GM19239 (cell line): ENCODE results near the gene WRAP53.

Experiments
- DNase-seq: peaks from one replicate; pipeline ENCODE4 v3.0.0; 2011; ENCODE audit warnings: low spot score; ENCODE audit not compliant: insufficient read length
- FAIRE-seq: peaks from 2 replicates; lab custom pipeline; 2011; peaks lifted over from hg19 to GRCh38; lab: Jason Lieb, UNC

The WRAP53 gene

DNA sequence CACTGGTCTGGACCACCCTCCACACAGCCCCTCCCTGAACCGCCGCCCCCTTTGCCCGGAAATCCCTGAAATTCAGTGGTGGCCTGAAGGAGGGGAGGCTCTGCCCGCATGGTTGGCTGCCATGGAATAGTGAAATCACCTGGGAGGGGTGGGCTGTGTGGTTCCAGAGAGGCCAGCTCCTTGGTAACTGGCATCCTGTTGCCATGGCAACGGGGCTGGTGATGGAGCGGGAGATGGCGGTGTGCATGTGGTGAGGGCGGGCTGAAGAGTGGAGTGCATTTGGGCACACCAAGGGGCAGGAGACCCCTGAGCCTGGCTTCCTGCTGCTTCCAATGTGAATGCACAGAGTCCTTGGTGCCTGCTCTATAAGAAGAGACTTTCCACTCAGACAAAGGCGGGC lies 19.2 kb downstream of the WRAP53 start:
- DNase-seq (no peak), FAIRE-seq (no peak)

DNA sequence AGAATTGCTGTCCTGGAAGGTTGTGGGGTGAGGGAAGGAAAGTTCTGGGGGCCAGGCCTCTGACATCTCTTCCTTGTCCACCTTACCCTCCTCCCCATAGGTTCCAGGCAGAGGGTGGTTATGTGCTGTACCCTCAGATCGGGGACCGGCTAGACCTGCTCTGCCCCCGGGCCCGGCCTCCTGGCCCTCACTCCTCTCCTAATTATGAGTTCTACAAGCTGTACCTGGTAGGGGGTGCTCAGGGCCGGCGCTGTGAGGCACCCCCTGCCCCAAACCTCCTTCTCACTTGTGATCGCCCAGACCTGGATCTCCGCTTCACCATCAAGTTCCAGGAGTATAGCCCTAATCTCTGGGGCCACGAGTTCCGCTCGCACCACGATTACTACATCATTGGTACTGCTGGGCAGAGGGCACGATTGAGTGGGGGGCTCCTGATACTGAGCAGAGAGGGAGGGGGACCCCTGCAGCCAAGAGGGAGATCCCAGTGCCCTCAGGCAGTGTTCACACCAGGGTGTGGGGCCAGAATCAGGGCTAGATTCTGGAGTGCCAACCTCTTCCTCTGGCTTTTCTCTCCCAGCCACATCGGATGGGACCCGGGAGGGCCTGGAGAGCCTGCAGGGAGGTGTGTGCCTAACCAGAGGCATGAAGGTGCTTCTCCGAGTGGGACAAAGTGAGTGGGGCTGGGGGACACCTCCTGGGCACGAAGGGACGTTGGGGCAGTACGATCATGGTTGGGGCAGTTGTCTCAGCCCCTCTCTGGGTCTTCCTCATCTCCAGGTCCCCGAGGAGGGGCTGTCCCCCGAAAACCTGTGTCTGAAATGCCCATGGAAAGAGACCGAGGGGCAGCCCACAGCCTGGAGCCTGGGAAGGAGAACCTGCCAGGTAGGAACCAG lies 19.8 kb downstream of the WRAP53 start:
- no peak for FAIRE-seq
- DNase-seq: no peak

DNA sequence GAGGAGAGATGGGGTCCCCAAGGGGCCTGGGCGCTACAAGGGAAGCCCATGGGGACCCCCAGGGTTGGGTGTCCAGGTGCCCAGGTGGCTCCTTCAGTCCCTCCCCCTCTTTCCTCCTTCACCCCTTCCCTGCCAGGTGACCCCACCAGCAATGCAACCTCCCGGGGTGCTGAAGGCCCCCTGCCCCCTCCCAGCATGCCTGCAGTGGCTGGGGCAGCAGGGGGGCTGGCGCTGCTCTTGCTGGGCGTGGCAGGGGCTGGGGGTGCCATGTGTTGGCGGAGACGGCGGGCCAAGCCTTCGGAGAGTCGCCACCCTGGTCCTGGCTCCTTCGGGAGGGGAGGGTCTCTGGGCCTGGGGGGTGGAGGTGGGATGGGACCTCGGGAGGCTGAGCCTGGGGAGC lies 20.8 kb downstream of the WRAP53 start:
- no peak for FAIRE-seq

DNA sequence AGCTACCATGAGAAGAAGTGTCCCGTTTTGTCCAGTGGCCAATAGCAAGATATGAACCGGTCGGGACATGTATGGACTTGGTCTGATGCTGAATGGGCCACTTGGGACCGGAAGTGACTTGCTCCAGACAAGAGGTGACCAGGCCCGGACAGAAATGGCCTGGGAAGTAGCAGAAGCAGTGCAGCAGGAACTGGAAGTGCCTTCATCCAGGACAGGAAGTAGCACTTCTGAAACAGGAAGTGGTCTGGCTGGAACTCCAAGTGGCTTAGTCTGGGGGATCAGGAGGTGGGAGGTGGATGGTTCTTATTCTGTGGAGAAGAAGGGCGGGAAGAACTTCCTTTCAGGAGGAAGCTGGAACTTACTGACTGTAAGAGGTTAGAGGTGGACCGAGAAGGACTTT lies 22.0 kb downstream of the WRAP53 start:
- FAIRE-seq (peak; percentile 68), DNase-seq (no peak)

More for the DNA sequence above, 20.8 kb downstream of the WRAP53 start:
- DNase-seq: no peak

DNA sequence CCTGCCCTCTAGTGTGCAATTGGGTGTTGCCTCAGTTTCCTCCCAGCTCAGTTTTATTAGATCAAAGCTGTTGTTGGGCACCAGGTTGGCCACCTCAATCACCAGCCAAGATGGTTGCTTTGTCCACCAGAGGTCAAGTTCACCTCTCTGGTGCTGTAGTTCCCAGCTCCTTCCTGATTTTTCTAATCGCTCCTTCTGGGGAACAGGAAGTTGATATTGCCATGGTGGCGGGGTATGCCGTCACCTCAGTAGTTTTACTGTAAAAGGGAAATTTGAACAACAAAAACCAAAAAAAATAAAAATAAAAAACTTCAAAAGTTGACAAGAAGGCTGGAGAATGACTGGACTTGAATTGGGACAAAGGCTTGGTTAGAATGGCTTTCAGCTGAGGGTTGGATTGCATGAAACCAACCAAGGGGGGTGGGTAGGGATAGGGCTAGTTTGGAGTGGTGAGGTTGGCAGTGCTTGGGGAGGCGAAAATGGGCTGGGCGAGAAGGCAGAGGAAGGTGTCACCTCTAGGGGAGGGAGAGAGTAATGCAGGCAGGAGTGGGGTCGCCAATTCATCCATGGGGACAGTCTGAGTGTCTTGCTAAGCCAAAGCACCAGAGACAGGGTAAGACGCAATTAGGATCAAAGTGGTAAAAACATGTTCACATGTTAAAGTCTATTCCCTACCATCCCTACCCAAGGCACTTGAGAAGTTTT lies 22.9 kb downstream of the WRAP53 start:
- FAIRE-seq: no peak
- no peak for DNase-seq

DNA sequence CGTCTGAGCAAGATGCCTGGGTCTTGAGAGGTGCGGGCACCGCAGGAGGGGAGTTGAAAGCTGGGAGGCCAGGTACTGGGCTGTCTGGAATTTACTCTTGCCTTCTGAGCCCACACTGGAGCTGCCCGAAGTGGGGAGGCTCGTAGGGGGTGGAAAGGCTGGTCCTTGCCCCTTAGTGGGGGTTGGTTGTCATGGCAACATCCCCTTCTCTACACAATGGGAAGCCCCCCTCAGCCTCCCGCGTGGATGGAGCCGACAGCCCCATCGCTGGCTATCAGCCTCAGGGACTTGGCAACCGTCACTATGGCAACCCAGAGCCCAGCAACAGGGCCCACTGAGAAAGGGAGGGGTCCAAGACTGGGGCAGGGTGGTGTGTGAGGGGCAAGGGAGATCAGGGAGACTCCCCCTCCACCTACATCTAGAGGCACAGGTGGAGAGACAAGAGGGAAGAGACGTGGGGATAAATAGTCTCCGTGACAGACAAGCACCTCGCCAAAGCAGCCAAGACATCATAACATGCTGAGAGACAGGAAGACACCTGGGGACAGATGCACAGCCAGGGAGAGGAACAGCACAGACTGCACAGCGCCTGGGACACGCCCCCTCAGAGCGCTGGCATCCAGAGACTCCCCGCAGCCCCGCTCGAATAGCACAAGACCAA lies 24.0 kb downstream of the WRAP53 start:
- no peak for FAIRE-seq
- DNase-seq: no peak

DNA sequence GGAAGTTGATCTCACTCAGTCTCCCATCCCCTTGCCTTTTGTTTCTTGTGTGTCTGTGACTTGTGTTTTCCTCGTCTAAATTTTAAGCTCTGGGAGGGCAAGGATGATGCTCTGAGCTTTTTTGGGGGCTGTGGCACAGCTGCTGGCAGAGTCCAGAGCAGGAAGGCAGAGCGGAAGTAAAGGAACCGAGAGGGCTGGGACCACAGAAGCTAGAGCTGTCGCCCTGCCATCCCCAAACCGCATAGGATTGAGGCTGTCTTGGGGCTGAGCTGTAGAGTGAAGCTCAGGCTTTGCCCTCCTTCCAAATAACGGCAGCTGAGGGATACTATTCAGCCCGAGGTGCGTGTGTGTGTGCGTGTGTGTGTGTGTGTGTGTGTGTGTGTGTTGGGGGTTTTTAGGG lies 25.5 kb downstream of the WRAP53 start:
- no peak for FAIRE-seq
- DNase-seq: no peak

DNA sequence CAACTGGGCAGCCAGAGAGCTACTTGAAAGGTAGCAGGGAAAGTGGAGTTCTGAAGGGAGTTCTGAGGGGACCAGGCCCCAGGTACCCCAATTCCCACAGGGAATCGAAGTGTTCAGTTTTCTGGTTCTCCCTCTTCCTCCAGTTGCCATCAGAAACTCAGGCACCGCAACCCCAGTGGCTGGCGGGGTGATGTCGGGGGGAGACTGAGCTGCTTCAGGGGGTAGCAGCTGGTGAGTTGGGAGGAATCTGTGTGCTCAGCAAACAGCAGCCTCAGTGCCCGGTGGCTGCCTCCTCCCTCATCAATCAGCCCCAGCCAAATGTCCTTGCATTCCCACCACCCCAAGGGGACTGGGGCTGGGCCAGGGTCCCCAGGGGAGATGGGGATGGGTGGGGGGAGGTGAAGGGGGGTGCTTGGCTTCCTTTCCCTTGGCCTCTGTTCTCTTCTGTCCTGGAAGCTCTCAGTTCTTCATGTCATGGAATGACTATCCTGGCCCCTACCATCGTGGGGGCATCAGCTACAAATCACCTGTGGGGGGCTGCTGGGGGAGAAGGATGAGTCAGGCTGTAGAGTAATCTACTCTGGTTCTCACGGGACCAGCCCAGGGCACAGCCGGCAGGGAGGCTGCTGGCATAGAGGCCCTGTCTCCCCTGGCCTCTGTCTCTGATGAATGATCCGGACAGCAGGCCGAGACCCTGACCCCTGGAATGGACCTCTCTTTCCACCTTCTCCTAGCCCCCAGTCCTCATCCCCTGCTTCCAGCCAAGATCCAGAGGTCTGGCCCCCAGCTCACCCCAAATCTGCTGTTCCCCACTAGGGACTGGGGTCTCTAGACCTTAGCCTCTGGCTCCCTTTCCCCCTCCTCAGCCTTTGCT lies 26.7 kb downstream of the WRAP53 start:
- FAIRE-seq: no peak
- DNase-seq: no peak

DNA sequence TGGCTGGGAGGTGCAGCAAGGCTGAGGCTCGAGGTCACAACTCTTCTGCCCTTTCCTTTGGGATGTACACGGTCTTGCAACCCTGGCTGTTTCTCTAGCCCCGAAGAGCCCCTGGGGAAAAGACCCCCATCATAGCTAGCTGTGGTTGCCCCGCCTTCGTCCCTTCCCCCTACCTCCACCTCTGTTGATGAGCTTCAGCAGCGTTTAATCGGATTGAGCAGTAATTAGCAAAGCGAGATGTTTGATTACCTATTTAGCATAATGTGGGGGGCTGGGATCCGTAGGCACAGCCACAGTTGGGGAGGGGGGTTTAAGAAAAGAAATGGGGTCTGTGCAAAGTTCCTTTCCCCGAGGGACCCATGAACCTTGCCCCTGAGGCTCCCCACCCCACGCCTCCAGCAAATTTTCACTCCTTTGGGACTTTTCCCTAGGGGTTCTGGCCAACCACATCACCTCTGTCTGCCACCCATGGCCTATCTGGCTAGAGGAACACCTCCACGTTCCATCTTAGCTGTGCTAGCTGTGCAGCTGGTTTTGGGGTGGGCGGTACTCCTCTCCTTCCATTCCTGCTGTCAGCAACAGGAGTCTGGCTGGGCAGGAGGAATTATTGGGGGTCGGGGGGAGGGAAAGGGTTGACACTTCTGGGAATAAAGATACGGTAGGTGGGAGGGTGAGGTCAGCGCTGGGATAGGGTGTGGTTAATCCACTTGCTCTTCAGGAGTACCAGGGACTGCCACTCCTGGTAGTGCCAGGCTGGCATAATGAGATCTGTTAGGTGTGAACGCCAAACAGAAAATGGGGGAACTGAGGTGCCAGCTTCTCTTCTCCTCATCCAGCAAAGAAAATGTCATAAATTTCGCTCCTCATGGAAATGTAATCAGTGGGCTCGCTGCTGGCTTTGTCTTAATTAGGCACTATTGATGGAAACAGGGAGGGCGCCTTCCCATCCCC lies 27.9 kb downstream of the WRAP53 start:
- FAIRE-seq (no peak), DNase-seq (no peak)

DNA sequence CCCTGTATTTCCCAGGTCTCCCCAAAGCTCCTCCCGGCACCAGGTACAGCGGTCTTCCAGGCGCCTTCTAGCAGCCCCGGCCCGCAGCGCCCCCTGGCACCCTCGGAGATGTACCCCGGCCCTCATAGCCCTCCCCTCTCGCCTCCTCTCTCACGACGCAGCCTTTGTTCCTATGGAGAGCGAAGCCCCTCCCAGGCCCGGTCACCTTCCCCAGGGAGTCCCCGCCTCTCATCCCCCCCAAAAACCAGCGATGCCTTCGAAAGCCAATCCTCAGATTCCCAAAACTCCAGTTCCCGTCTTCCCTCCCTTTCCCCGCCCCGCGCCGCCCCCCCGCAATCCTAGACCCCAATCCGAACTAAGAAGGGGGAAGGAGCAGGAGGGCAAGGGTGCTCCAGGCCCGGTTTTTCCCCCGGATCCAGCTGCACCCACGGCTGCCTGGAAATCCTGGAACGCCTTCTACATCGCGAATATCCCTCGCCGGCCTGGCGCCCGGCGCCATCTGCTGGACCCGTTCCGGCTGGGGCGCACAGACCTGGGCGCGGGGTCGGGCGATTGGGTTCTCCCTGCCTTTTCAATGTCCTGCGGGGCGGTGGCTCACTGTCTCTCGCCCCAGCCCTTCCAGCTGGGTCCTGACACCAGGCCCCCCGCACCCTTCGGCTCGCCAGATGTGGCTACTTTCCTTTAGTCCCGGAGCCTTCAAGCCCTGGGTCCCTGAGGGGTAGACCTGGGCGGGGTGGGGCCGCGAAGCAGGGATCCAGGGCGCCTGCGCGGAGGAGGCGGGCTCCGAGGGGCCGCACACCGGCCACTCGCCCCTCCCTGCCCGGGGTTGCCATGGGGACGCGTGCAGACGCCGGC lies 28.9 kb downstream of the WRAP53 start, which contains the start of gene DNAH2:
Gene DNAH2 (plus strand): TSS at position 844 of the 855 bp plus-strand sequence. CDS start 1,991 bp downstream, outside the sequence.
- DNase-seq: peak; percentile 44
- no peak for FAIRE-seq

DNA sequence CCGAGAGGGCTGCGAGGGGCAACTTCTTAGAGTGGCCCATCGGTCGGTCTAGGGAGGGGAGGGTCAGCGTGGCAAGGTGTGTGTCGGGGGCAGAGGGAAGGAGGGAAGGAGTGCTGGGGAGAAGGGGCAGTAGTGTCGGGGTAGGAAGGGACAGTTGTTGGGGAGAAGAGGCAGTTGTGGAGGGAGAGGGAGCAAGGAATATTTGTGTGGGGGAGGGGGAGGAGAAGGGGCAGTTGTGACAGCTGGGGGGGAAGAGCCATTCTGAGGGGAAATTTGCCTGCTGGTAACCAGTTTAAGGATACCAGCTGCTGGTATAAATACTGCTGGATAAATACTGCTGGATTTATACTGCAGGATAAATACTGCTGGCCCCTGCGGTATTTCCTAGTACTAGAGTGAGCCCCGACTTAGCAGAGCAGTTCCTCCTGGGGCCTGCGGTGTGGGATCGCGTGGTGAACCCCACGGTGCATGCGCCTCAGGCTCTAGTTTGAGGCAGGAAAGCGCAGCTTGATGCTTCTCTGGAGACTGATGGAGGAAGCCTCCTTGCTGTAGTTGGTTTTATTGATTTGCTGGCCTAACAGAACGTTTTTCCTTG lies 29.6 kb downstream of the WRAP53 start:
- no peak for DNase-seq
- no peak for FAIRE-seq

DNA sequence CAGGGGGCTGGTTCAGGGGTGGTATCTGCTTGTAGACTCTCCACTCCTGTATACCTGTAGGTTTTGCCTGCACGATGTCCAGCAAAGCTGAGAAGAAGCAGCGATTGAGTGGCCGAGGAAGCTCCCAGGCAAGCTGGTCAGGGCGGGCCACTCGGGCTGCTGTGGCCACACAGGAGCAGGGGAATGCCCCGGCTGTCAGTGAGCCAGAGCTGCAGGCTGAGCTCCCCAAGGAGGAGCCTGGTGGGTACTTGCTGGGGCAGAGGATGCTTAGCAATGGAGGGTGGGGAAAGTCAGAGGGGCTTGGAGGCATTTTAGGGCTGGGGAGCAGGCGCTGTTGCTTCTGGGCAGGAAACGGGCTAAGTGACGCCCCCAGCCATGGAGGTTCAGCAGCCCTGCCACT lies 31.4 kb downstream of the WRAP53 start:
- DNase-seq (no peak), FAIRE-seq (no peak)

DNA sequence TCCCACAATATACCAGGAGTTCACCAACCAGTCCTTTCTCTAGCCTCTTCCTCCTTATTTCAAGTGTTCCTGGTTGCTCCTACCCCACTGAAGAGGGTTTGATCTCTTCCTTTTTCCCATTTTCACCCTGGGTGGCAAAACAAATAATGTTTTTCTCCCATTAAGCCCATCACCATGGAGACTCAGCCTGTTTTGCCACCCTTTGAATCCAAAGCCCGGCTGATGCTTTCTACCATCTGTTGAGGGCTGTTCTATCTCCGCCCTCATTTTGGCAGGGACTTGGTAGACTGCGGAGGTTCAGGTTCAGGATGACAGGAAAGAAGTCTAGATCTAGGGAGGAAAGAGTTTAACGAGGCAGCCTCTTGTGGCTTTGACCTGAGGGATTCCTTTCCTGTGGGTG lies 31.8 kb downstream of the WRAP53 start:
- no peak for FAIRE-seq

DNA sequence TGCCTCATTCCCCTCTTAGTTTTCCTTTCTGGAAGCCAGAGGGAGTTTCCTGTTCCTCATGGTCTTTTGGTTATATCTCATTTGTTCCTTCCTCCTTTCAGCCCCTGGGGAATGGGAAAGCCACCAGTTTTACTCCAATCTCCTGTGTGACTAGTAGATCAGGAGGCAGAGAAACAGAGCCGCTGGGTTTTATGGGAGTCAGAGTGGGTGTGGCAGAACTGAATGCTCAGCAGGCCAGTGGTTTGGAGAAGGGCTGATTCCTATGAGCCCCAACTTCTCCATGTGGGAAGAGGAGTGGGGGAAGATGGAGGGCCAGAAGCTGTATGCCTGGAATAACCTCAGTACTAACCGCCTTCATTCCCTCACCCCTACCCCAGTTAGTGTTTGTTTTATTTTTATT lies 33.3 kb downstream of the WRAP53 start:
- DNase-seq (no peak), FAIRE-seq (no peak)

More for the DNA sequence above, 31.8 kb downstream of the WRAP53 start:
- no peak for DNase-seq

DNA sequence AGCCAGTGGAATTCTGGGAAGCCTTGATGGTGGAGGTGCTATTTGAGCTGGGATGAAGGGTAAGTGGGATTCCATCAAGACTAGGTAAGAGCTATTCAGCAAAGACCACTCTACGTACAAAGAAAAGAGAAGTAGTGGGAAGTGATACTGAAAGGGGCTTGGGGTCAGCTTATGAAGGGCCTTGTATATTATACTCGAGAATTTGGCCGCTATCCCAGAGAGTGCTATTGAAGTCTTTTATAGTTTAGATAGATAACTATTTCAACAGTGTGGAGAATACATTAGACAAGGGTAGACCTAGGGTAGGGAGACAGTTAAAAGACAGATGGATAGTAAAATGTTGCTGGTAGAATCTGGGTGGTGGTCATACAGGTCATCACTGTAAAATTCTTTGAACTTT lies 39.6 kb downstream of the WRAP53 start:
- DNase-seq: no peak
- no peak for FAIRE-seq

DNA sequence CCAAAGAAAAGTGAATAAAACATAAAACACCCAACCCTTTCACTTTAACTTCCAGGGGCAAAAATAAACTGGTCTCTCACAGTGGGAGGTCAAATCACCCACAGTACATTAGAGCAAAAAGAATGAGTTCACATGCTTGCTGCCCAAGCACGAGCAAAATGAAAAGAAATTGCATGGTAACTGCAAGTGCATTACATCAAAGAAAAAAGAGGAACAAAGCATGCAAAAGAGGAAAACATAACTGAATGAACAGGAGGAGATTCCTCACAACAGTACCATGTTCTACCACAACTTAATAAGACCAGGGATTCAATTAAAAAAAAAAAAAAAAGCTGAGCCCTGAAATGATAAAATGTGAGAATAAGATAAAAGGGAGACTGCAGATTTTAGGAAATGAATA lies 41.5 kb downstream of the WRAP53 start:
- no peak for DNase-seq
- FAIRE-seq: no peak

DNA sequence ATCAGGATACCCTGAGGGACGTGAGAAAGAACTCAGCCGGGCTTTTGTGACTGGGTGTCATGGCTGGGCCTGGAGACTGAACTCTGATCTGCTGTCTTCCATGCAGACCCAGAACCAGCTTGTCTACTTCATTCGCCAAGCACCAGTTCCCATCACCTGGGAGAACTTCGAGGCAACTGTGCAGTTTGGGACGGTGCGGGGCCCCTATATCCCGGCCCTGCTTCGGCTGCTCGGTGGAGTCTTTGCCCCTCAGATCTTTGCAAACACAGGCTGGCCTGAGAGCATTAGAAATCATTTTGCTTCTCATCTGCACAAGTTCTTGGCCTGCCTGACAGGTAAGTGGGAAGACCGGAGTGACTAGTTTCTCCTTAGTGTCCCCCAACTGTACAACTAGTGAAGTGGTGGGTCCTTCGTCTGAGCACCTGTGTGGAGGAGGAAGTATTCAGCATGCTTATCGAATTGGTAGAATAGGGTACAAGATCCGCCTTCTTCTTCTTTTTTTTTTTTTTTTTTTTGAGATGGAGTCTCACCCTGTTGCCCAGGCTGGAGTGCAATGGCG lies 44.8 kb downstream of the WRAP53 start:
- no peak for FAIRE-seq
- DNase-seq: no peak
